Umbilical cord (tissue), 2 donors: Measurements from ENCODE around the gene NHLRC4. TPM values are rescaled to one million over a fixed set of nuclear protein-coding genes. Genes with fewer than 3 reads are reported as not detected.

Experiments
- DNase-seq: peaks from one replicate; pipeline ENCODE4 v3.0.0-alpha.2; 2015; ENCODE audit warnings: low spot score
- total RNA-seq: library from RNA; depleted of rRNA; stranded (reverse); fragments of >200 nt; gene quantifications from one replicate; pipeline ENCODE4 v1.2.3, GENCODE V29; 2014; ENCODE audit warnings: low replicate concordance; ENCODE audit not compliant: insufficient read depth

The NHLRC4 gene
- total RNA-seq, 1 donor from 2014 or later: 0.48 TPM

GRCh38 chr16:553601-554296, 13.1 kb upstream of the NHLRC4 start:
- DNase-seq: no peak

- DNase-seq: no peak
These were observed 12.5 kb upstream of the NHLRC4 start for GRCh38 chr16:554297-554621.

GRCh38 chr16:554640-555365, 12.0 kb upstream of the NHLRC4 start:
- no peak for DNase-seq

- no peak for DNase-seq
These were observed 11.0 kb upstream of the NHLRC4 start for GRCh38 chr16:555528-556473.

GRCh38 chr16:556474-557173, 10.2 kb upstream of the NHLRC4 start:
- no peak for DNase-seq

- no peak for DNase-seq
These were observed 9.1 kb upstream of the NHLRC4 start for GRCh38 chr16:557463-558297.

GRCh38 chr16:558298-559020, 8.3 kb upstream of the NHLRC4 start:
- DNase-seq: no peak

- DNase-seq: no peak
These were observed 7.8 kb upstream of the NHLRC4 start for GRCh38 chr16:559021-559380.

- DNase-seq: no peak
These were observed 7.2 kb upstream of the NHLRC4 start for GRCh38 chr16:559411-560203.

GRCh38 chr16:560204-560700, 6.6 kb upstream of the NHLRC4 start, which contains the start of gene PRR35:
Gene PRR35 (plus strand): TSS chr16:560394. CDS start chr16:563295, 2,901 bp downstream.
- DNase-seq: no peak

- DNase-seq: no peak
These were observed 5.9 kb upstream of the NHLRC4 start for GRCh38 chr16:560701-561412.

GRCh38 chr16:561413-561794, 5.4 kb upstream of the NHLRC4 start:
- no peak for DNase-seq

- no peak for DNase-seq
These were observed 4.6 kb upstream of the NHLRC4 start for GRCh38 chr16:561957-562938.

GRCh38 chr16:563072-563644, 3.6 kb upstream of the NHLRC4 start:
- DNase-seq: no peak

- no peak for DNase-seq
These were observed 2.0 kb upstream of the NHLRC4 start for GRCh38 chr16:564690-565418.
